Measurements from ENCODE around the gene DRG2.

Gene DRG2

DNA sequence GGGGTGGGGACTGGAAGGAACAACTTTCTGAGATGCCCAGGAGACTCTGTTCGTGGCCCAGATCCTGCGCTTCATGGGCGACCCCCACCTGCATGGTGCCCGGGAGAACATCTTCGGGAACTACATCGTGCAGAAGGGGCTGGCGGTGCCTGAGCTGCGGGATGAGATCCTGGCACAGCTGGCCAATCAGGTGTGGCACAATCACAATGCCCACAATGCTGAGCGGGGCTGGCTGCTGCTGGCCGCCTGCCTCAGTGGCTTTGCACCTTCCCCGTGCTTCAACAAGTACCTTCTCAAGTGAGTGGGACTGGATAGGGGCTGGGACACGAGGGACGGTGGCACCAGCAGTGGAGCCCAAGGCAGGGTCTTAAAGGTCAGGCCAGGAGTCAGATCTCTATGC is 58.1 kb downstream of the DRG2 start:
- DNase-seq: no peak

DNA sequence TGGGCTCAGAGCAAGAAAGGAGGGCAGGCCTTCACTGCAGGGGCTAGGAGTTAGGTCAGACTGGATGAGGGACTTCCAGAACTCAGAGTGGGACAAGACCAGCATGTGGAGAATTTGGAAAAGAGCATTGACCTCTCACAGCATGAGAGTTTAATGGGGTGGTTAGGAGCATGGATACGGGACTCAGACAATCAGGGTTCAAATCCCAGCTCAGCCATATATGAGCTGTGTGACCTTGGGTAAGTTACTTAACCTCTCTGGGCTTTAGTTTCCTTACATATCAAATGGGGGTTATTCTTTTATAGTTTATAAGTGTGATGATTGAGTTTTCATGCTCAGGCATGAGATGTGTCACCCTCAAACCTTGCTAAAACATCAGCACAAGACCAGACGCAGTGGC is 58.5 kb downstream of the DRG2 start:
- no peak for DNase-seq

DNA sequence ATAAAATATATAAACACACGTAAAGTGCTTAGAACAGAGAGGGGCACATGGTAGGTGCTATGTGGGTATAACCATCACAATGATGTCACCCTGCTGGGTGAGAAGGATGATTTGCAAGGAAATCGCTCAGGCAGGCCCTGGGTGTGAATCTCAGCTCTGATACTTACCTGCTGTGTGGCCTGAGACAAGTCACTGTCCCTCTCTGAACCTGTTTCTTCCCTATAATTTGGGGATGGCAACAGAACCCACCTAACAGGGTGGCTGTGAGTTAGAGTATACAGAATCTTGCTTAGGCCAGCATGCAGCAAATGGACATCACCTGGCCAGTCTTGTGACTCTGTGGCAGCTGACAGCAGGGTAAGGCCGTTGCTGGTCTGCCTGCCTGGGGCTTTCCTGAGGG is 59.2 kb downstream of the DRG2 start:
- DNase-seq: no peak

DNA sequence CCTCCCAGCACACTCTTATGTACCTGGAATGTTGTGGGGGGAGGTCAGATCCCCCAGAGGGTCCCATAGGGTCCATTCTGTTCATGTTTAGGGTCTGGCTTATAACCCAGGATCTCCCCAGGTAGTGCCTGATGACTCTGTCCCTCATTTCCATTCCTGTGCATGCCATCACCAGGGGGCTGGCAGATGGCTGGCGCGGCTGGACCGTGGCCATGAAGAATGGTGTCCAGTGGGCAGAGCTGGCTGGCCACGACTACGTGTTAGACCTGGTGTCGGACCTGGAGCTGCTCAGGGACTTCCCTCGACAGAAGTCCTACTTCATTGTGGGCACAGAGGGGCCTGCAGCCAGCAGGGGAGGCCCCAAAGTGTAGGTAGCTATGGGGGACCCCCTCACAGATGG is 60.8 kb downstream of the DRG2 start:
- no peak for DNase-seq

GRCh38 chr17:18151290-18151689 is 63.5 kb downstream of the DRG2 start:
- no peak for DNase-seq

DNA sequence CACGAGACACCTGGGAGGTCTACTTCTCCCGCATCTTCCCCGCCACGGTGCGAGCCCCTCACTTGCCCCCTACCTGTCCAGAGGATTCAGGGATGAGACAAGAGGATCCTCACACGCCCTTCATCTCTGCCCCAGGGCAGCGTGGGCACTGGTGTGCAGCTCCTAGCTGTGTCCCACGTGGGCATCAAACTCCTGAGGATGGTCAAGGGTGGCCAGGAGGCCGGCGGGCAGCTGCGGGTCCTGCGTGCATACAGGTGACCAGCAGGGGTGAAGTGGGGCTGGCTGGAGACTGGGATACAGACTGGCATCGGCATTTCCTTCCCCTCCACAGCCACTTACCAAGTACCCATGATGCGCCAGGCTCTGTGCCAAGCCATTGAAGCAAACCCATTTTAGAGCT is 67.4 kb downstream of the DRG2 start:
- DNase-seq: no peak

DNA sequence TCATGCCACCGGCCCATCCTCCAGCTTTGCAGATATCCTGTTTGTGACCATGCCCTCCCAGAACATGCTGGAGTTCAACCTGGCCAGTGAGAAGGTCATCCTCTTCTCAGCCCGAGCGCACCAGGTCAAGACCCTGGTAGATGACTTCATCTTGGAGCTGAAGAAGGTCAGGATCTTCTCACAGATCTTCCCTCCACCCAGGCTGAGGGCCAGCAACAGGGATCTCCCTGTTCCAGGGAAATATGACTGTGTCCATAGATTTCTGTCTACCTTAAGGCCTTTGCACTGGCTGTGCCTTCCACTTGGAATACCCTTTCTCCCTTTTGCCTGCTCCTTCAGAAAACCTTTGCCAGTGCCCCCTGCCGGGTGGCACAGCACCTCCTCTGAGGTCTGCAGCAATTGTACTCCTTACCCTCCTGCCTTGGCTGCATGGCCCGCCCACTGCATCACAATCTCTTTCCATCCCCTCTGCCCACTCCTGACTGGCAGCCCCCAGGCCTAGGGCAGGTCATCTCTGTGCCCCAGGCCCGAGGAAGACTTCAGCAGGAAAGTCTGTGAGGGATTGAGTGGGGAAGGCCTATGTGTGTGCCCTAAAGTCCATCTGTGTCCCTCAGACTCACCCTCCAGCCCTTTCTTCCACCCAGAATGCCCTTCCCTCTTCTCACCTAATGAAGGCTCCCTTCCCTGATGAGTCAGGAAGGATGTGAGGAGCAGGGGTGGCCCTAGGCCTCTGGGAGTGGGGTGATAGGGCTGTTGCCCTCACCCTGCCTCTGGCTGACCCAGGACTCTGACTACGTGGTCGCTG is 68.6 kb downstream of the DRG2 start:
- DNase-seq: no peak

- no peak for DNase-seq
These were observed 69.2 kb downstream of the DRG2 start for GRCh38 chr17:18156976-18157280.
